Uterus (tissue), 4 donors: ENCODE measurements around the gene SEC16A. TPM values are rescaled to one million over a fixed set of nuclear protein-coding genes. Genes with fewer than 3 reads are reported as not detected.

ENCODE experiments used
- DNase-seq, 2 donors: peaks; one replicate each; pipeline ENCODE4 v3.0.0-alpha.2; 2019 to 2020
- H3K27ac ChIP-seq, 2 donors: fragments of 200-600 bp; sonication (generic); 1 replicate in 1 of 2; 2 replicates in 1 of 2; pipeline ENCODE4 v1.5.1; 2016 to 2018
- H3K27me3 ChIP-seq, 2 donors: fragments of 200-600 bp; sonication (generic); one replicate each; pipeline ENCODE4 v1.5.1; 2018 to 2019; ENCODE audit warnings: control low read depth in 1 of 2
- H3K36me3 ChIP-seq, 2 donors: fragments of 200-600 bp; sonication (generic); one replicate each; pipeline ENCODE4 v1.5.1; 2019; ENCODE audit warnings: control low read depth in 1 of 2
- H3K4me1 ChIP-seq, 2 donors: fragments of 200-600 bp; sonication (generic); one replicate each; pipeline ENCODE4 v1.5.1; 2018 to 2019; ENCODE audit warnings: control low read depth in 1 of 2
- H3K4me3 ChIP-seq, 2 donors: fragments of 200-600 bp; sonication (generic); 1 replicate in 1 of 2; 2 replicates in 1 of 2; pipeline ENCODE4 v1.5.1; 2018 to 2019; ENCODE audit warnings: mild to moderate bottlenecking in 1 of 2
- H3K9me3 ChIP-seq, 2 donors: fragments of 200-600 bp; sonication (generic); one replicate each; pipeline ENCODE4 v1.5.1; 2019; ENCODE audit warnings: control low read depth in 1 of 2
- POLR2A ChIP-seq, 2 donors: fragments of 450-650 bp; IDR thresholded peaks; one replicate each; pipeline ENCODE4 v1.6.1; 2016; ENCODE audit warnings: antibody characterized with exemption in 2 of 2, mild to moderate bottlenecking in 1 of 2, moderate library complexity in 1 of 2
- intact Hi-C: fragments of 100-400 bp; cut with DNase I; formaldehyde crosslinking; loops from one replicate; pipeline ENCODE4 v1.15.1; 2023; ENCODE audit warnings: low total_unique reads
- total RNA-seq, 4 donors: library from RNA; depleted of rRNA in 3 of 4; stranded (reverse); fragments of >200 nt in 3 of 4; gene quantifications; one replicate each; pipeline versions ENCODE4 v1.1.0 to v1.2.4, GENCODE V29; 2014 to 2023
- TF ChIP-seq, protein P1 (sequence below), 4 experiments: fragments of 200-600 bp in 2 of 4; fragments of 450-650 bp in 2 of 4; sonication (generic) in 2 of 4; IDR thresholded peaks; one replicate each; pipeline ENCODE4 v1.5.1; 2016 to 2019; ENCODE audit warnings: antibody characterized with exemption in 4 of 4, mild to moderate bottlenecking in 2 of 4, moderate library complexity in 1 of 4
- donor health status: DM: yes; HTN: yes; CAD: no.

SEC16A gene
- total RNA-seq, 4 donors from 2014 or later = 18.8 to 73.2 (median 35.1) TPM

DNA sequence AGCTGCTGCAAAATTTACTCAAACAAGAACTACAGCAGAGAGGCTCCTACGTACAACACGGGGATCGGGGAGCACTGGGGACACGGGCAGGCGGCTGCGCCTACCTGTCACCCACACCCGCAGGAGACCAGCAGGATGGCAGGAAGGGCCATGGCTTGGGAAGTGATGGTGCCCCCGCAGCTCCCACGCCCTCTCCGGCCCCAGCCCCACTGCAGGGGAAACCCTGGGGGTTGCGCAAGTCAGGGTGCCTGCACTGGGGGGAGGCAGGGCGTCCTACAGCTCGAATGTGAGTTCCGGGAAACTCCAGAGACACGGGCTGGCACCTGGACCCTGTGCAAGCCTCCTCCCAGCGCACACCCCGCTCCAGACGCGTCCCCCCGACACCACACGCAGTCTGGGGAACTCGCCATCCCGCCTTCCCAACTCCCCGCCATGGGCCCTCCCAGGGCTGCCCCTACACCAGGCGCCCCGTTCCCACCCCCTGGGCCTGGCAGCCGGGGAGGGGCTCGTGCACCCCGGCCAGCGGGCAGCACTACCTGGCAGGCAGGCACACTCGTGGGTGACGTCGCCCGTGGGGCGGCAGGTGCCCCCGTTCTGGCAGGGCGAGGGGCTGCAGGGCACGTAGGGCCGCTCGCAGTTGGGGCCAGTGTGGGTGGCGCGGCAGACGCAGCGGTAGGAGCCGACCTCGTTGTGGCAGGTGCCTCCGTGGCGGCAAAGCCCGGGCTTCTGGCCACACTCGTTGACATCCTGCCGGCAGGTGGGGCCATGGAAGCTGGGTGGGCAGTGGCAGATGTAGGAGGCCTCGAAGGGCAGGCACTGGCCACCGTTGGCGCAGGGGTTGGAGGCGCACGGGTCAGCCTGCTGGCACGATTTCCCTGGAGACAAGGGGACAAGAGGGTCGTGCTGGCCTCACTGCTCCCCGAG lies 39.7 kb upstream of the SEC16A start:
- no peak for DNase-seq
- H3K4me1 ChIP-seq = peaks cover 0 to 10% of the 10 kb centered on the region in 2 donors
- TF ChIP-seq, protein P1, sequence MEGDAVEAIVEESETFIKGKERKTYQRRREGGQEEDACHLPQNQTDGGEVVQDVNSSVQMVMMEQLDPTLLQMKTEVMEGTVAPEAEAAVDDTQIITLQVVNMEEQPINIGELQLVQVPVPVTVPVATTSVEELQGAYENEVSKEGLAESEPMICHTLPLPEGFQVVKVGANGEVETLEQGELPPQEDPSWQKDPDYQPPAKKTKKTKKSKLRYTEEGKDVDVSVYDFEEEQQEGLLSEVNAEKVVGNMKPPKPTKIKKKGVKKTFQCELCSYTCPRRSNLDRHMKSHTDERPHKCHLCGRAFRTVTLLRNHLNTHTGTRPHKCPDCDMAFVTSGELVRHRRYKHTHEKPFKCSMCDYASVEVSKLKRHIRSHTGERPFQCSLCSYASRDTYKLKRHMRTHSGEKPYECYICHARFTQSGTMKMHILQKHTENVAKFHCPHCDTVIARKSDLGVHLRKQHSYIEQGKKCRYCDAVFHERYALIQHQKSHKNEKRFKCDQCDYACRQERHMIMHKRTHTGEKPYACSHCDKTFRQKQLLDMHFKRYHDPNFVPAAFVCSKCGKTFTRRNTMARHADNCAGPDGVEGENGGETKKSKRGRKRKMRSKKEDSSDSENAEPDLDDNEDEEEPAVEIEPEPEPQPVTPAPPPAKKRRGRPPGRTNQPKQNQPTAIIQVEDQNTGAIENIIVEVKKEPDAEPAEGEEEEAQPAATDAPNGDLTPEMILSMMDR (IDR thresholded peaks at IDR 0.05) = no peak
- TF ChIP-seq POLR2A (IDR thresholded peaks at IDR 0.05) = no peak
- H3K27me3 ChIP-seq = no peaks in the 10 kb centered on the region
- H3K4me3 ChIP-seq = no peak overlapping the region
- intact Hi-C loops = no loop called here
- no peak overlapping the region for H3K27ac ChIP-seq
- no peaks in the 10 kb centered on the region for H3K36me3 ChIP-seq
- no peaks in the 10 kb centered on the region for H3K9me3 ChIP-seq

DNA sequence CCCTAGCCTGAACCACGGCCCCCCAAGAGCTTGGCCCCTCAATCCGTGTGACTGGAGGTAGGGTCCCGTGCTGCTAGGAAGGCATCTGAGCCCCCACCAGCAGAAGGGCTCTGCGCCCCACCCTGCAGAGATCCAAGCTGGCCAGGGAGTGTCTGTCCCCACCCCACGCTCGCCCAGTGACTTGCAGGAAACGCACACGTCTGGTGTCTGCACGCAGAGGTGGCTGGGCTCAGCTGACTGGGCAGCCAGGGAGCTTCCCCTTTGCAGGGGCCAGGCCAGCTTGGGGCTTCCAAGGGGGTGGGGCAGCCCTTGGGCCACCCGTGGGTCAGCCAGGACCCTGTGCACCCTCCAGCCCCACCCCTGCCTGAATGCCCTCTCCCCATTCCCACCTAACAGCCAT lies 38.7 kb upstream of the SEC16A start:
- no peak overlapping the region for H3K4me3 ChIP-seq
- H3K27me3 ChIP-seq = no peaks in the 10 kb centered on the region
- peaks cover 0 to 7% of the 10 kb centered on the region in 2 donors for H3K4me1 ChIP-seq
- no peaks in the 10 kb centered on the region for H3K36me3 ChIP-seq
- no peaks in the 10 kb centered on the region for H3K9me3 ChIP-seq
- intact Hi-C loops = no loop called here
- no peak overlapping the region for H3K27ac ChIP-seq
- no peak for DNase-seq
- TF ChIP-seq, protein P1 (IDR thresholded peaks at IDR 0.05) = no peak
- TF ChIP-seq POLR2A (IDR thresholded peaks at IDR 0.05) = no peak

DNA sequence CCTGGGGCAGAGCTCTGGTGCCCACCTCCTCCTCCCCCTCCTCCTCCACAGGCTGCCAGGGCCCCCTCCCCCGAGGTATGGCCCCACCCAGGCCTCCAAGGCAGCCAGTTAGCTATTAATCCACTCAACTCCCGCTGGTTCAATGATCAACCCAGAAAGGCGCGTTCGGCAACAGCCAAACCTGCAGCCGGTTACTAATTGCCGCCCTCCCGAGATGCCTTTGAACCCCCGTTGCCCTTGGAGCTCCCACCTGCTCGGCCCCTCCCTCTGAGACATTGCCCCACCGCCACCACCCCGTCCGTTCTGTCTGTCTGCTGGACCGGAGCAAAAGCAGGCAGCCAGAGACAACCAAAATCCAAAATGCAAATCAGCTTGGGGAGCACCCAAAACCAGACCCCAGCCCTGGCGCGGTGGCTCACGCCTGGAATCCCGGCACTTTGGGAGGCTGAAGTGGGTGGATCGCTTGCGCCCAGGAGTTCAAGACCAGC lies 37.3 kb upstream of the SEC16A start:
- H3K36me3 ChIP-seq = no peaks in the 10 kb centered on the region
- no peaks in the 10 kb centered on the region for H3K27me3 ChIP-seq
- H3K9me3 ChIP-seq = no peaks in the 10 kb centered on the region
- no peak overlapping the region for H3K4me3 ChIP-seq
- H3K4me1 ChIP-seq = no peaks in the 10 kb centered on the region
- no peak for TF ChIP-seq POLR2A (IDR thresholded peaks at IDR 0.05)
- TF ChIP-seq, protein P1 (IDR thresholded peaks at IDR 0.05) = no peak
- H3K27ac ChIP-seq = no peak overlapping the region
- intact Hi-C loops = no loop called here
- no peak for DNase-seq

DNA sequence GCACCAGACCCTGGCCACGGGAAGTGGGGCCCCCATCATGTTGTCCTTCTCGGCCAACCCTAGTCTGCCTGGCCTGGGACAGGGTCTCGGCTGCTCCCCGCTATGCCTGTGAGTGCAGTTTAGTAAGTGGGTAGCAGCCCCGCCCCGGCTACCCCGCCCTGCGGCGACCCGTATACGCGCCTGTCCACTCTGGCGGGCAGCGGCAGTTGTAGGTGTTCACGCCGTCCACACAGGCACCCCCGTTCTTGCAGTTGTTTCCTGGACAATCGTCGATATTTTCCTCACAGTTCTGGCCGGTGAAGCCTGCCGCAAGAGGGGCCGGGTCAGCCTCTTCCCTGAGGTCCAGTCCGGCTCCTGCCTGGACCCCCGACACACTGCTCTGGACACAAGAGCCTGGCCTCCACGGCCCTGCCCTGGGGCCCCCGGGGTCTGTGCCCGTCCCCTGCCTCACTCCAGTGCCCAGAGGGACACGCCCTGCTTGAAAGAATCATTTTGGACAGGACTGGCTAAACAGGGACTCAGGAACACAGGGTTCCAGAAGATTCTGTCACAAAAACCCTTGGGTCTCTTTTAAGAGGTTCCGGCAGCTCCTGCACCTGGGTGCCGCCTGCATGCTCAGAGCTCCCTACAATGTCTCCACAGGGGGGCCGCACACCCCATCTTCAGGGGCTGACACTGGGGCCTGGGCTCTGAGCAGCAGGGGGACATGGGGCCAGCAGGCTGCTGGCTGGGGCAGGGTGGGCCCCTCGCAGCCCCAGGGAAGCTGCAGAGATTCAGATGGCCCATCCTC lies 36.6 kb upstream of the SEC16A start:
- H3K4me3 ChIP-seq = no peak overlapping the region
- no peaks in the 10 kb centered on the region for H3K9me3 ChIP-seq
- no peak for DNase-seq
- no peaks in the 10 kb centered on the region for H3K36me3 ChIP-seq
- no peaks in the 10 kb centered on the region for H3K4me1 ChIP-seq
- no peak overlapping the region for H3K27ac ChIP-seq
- intact Hi-C loops = no loop called here
- TF ChIP-seq, protein P1 (IDR thresholded peaks at IDR 0.05) = no peak
- no peak for TF ChIP-seq POLR2A (IDR thresholded peaks at IDR 0.05)
- H3K27me3 ChIP-seq = no peaks in the 10 kb centered on the region

DNA sequence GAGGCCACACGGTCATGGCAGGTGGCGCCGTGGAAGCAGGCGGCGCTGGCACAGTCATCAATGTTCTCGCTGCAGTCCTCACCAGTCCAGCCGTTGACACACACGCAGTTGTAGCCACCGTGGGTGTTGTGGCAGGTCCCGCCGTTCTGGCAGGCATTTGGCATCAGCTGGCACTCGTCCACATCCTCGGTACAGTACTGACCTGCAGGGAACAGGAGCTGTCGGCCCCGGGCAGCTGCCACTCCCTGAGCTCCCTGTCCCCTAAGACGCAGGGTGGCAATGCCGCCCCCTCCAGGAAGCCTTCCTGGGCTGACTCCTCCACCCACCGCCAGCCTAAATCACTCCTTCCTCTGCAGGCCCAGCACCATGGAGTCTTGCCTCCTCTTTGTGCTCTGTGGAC lies 35.8 kb upstream of the SEC16A start:
- H3K36me3 ChIP-seq = no peaks in the 10 kb centered on the region
- H3K4me1 ChIP-seq = no peaks in the 10 kb centered on the region
- intact Hi-C loops = no loop called here
- no peak overlapping the region for H3K27ac ChIP-seq
- DNase-seq = no peak
- TF ChIP-seq, protein P1 (IDR thresholded peaks at IDR 0.05) = no peak
- no peak for TF ChIP-seq POLR2A (IDR thresholded peaks at IDR 0.05)
- no peak overlapping the region for H3K4me3 ChIP-seq
- no peaks in the 10 kb centered on the region for H3K27me3 ChIP-seq
- H3K9me3 ChIP-seq = no peaks in the 10 kb centered on the region
